Mammary epithelial cell (primary cell): ENCODE measurements around the gene KMT2B.

Experiments
- CTCF ChIP-seq, 2 donors: IDR thresholded peaks in 1 of 2; conservative IDR thresholded peaks in 1 of 2; 2 replicates each; pipeline ENCODE4 v1.5.1; 2011 to 2012; ENCODE audit warnings: inconsistent platforms in 2 of 2, low read length in 2 of 2, mild to moderate bottlenecking in 2 of 2, control low read depth in 1 of 2, low read depth in 1 of 2; ENCODE audit not compliant: insufficient read depth in 1 of 2; ENCODE audit errors: extremely low read depth in 1 of 2
- EZH2 ChIP-seq: IDR thresholded peaks from 2 replicates; pipeline ENCODE4 v1.6.1; 2012; ENCODE audit warnings: low read length, inconsistent platforms, borderline replicate concordance

GRCh38 chr19:35722461-35722860 is 4.7 kb downstream of the KMT2B start:
- no peak for TF ChIP-seq EZH2
- TF ChIP-seq CTCF (conservative IDR thresholded peaks at IDR 0.05 in 1 of 2, IDR thresholded peaks at IDR 0.05 in 1 of 2; ENCODE audit: extremely low read depth in 1 of 2, insufficient read depth in 1 of 2, low read depth in 1 of 2, low read length in 2 of 2), result no peak
